ENCODE results near the gene HMG20B. TPM values are rescaled to one million over a fixed set of nuclear protein-coding genes. Genes with fewer than 3 reads are reported as not detected.

Gene HMG20B
- polyA plus RNA-seq, 1 donor from 2014 or later, result 22.6 TPM

DNA sequence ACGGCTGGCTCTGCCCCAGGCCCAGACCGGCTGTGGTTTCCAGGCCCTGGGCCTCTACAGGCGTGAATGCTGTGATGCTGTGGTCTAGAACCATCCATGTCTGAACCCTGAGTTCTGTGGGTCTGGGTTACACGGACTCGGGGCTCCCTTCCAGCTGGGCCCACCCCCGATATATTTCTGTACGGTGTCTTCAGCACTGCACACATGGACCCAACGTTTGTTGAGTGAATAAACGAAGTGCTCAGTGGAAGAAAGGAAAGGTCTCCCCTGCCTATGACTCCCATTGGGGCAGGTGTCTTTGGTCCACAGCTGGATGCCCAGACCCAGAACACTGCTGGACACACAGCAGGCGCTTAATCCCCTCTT is 27.1 kb upstream of the HMG20B start:
- no peaks in the 10 kb centered on the region for H3K36me3 ChIP-seq (ENCODE audit: insufficient read depth, low read length)
- H4K20me1 ChIP-seq (ENCODE audit: insufficient read depth), result no peaks in the 10 kb centered on the region
- H3K9ac ChIP-seq (ENCODE audit: low read length), result no peak overlapping the region
- H3K9me3 ChIP-seq (ENCODE audit: low read length), result no peaks in the 10 kb centered on the region
- TF ChIP-seq EP300 (conservative IDR thresholded peaks at IDR 0.05; ENCODE audit: poor library complexity, severe bottlenecking) (no peak), MXI1 (conservative IDR thresholded peaks at IDR 0.05; ENCODE audit: poor library complexity, severe bottlenecking) (no peak)
- H3F3A ChIP-seq (ENCODE audit: insufficient read depth, low read length, poor library complexity, severe bottlenecking), result no peaks in the 10 kb centered on the region
- no peak overlapping the region for H3K4me2 ChIP-seq (ENCODE audit: low read length)
- H3K79me2 ChIP-seq (replicated peaks; ENCODE audit: insufficient read depth, low read length), result no peaks in the 10 kb centered on the region
- H3K27me3 ChIP-seq (ENCODE audit: insufficient read depth, low read depth, low read length), result no peaks in the 10 kb centered on the region
- H3K27ac ChIP-seq (ENCODE audit: low read length), result no peak overlapping the region
- no peak overlapping the region for H3K4me3 ChIP-seq (ENCODE audit: low read length)
- H2AFZ ChIP-seq (ENCODE audit: low read depth, low read length), result no peak overlapping the region
- no peaks in the 10 kb centered on the region for H3K9me2 ChIP-seq (ENCODE audit: insufficient read depth, low read length)

DNA sequence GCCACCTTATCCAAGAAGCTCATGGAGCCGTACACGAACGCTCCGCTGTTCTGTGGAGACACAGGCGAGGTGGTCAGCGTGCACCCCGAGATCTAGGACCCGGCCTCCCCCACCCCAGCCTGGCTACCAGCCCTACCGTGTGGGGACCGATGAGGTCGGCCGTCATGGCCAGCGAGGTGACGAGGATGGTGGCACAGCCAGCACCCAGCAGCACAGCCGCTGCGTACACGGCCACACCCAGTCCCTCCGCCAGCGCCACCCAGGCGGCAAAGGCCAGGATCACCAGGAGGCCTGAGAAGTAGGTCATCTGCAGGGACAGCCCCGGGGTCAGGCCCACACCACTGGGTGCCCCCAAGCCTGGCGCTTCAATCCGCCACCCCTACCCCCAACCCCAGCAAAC is 26.6 kb upstream of the HMG20B start:
- H4K20me1 ChIP-seq (ENCODE audit: insufficient read depth), result no peaks in the 10 kb centered on the region
- no peak overlapping the region for H3K27ac ChIP-seq (ENCODE audit: low read length)
- H3F3A ChIP-seq (ENCODE audit: insufficient read depth, low read length, poor library complexity, severe bottlenecking), result no peaks in the 10 kb centered on the region
- H3K27me3 ChIP-seq (ENCODE audit: insufficient read depth, low read depth, low read length), result no peaks in the 10 kb centered on the region
- H3K9ac ChIP-seq (ENCODE audit: low read length), result no peak overlapping the region
- no peaks in the 10 kb centered on the region for H3K9me3 ChIP-seq (ENCODE audit: low read length)
- no peak overlapping the region for H2AFZ ChIP-seq (ENCODE audit: low read depth, low read length)
- H3K36me3 ChIP-seq (ENCODE audit: insufficient read depth, low read length), result no peaks in the 10 kb centered on the region
- H3K4me2 ChIP-seq (ENCODE audit: low read length), result no peak overlapping the region
- H3K79me2 ChIP-seq (replicated peaks; ENCODE audit: insufficient read depth, low read length), result no peaks in the 10 kb centered on the region
- no peaks in the 10 kb centered on the region for H3K9me2 ChIP-seq (ENCODE audit: insufficient read depth, low read length)
- no peak overlapping the region for H3K4me3 ChIP-seq (ENCODE audit: low read length)
- TF ChIP-seq EZH2 (IDR thresholded peaks at IDR 0.05; ENCODE audit: borderline replicate concordance, insufficient read depth, low read length, poor library complexity, severe bottlenecking), result no peak
- TF ChIP-seq SMC3 (conservative IDR thresholded peaks at IDR 0.05; ENCODE audit: poor library complexity), result no peak
- no peak for TF ChIP-seq MXI1 (conservative IDR thresholded peaks at IDR 0.05; ENCODE audit: poor library complexity, severe bottlenecking)
- no peak for TF ChIP-seq POLR2AphosphoS5 (IDR thresholded peaks at IDR 0.05)

DNA sequence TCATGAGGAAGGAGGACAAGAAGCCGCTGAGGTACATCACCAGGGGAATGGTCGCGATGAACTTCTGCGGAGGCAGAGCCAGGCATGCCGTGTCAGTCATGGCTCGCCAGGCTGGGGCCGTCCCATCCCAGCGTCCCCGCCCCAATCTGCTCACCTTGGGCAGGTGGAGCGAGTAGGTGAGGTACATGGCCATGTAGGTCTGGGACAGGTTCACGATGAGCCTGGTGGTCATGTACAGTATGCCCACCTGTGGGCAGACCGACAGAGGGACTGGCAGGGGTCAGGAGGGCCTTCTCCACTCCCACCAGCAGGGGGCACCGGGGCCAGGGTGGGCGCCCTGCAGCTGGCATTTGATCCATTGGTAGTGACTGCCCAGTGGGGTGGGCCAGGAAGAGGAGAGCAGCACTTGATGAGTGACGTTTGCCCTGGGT is 25.4 kb upstream of the HMG20B start:
- H3K79me2 ChIP-seq (replicated peaks; ENCODE audit: insufficient read depth, low read length), result no peaks in the 10 kb centered on the region
- TF ChIP-seq, protein P1, sequence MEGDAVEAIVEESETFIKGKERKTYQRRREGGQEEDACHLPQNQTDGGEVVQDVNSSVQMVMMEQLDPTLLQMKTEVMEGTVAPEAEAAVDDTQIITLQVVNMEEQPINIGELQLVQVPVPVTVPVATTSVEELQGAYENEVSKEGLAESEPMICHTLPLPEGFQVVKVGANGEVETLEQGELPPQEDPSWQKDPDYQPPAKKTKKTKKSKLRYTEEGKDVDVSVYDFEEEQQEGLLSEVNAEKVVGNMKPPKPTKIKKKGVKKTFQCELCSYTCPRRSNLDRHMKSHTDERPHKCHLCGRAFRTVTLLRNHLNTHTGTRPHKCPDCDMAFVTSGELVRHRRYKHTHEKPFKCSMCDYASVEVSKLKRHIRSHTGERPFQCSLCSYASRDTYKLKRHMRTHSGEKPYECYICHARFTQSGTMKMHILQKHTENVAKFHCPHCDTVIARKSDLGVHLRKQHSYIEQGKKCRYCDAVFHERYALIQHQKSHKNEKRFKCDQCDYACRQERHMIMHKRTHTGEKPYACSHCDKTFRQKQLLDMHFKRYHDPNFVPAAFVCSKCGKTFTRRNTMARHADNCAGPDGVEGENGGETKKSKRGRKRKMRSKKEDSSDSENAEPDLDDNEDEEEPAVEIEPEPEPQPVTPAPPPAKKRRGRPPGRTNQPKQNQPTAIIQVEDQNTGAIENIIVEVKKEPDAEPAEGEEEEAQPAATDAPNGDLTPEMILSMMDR (IDR thresholded peaks at IDR 0.05; ENCODE audit: poor library complexity, severe bottlenecking), result peak; percentile 35
- no peak for TF ChIP-seq SMC3 (conservative IDR thresholded peaks at IDR 0.05; ENCODE audit: poor library complexity)
- no peaks in the 10 kb centered on the region for H3K9me3 ChIP-seq (ENCODE audit: low read length)
- no peak overlapping the region for H3K9ac ChIP-seq (ENCODE audit: low read length)
- no peaks in the 10 kb centered on the region for H3K27me3 ChIP-seq (ENCODE audit: insufficient read depth, low read depth, low read length)
- H2AFZ ChIP-seq (ENCODE audit: low read depth, low read length), result no peak overlapping the region
- H3K27ac ChIP-seq (ENCODE audit: low read length), result no peak overlapping the region
- H3K36me3 ChIP-seq (ENCODE audit: insufficient read depth, low read length), result no peaks in the 10 kb centered on the region
- no peak overlapping the region for H3K4me2 ChIP-seq (ENCODE audit: low read length)
- no peaks in the 10 kb centered on the region for H3K9me2 ChIP-seq (ENCODE audit: insufficient read depth, low read length)
- no peaks in the 10 kb centered on the region for H3F3A ChIP-seq (ENCODE audit: insufficient read depth, low read length, poor library complexity, severe bottlenecking)
- no peaks in the 10 kb centered on the region for H4K20me1 ChIP-seq (ENCODE audit: insufficient read depth)
- H3K4me3 ChIP-seq (ENCODE audit: low read length), result no peak overlapping the region

DNA sequence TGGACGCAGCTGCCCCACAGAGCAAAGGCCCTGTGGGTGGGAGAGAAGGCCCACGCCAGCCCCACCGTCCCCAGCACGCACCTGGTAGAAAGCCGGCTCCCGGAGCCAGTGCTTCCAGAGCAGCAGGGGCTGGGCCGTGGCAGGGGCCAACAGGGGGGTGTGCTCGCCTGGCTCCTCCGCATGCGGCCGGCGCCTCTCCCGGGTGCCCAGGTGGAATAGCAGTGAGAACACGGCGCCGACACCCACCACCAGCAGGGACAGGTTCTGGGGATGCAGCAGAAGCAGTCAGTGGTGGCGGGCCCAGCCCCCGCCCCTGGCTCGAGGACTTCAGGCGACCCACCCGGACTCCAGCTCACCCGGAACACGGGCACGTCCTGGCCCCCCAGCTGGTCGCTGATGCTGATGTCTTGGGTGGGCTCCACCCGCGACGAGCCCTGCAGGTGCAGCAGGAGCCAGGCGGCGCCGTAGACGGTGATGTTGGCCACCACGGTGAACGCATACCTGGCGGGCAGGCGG is 24.9 kb upstream of the HMG20B start:
- no peaks in the 10 kb centered on the region for H3K79me2 ChIP-seq (replicated peaks; ENCODE audit: insufficient read depth, low read length)

More for the DNA sequence above, 24.9 kb upstream of the HMG20B start:
- Histone ChIP-seq H3K9ac (ENCODE audit: low read length) (no peak overlapping the region), H3K27me3 (ENCODE audit: insufficient read depth, low read depth, low read length) (no peaks in the 10 kb centered on the region), H3F3A (ENCODE audit: insufficient read depth, low read length, poor library complexity, severe bottlenecking) (no peaks in the 10 kb centered on the region), H2AFZ (ENCODE audit: low read depth, low read length) (no peak overlapping the region), H3K9me2 (ENCODE audit: insufficient read depth, low read length) (no peaks in the 10 kb centered on the region), H3K36me3 (ENCODE audit: insufficient read depth, low read length) (no peaks in the 10 kb centered on the region), H4K20me1 (ENCODE audit: insufficient read depth) (no peaks in the 10 kb centered on the region), H3K9me3 (ENCODE audit: low read length) (no peaks in the 10 kb centered on the region), H3K4me3 (ENCODE audit: low read length) (no peak overlapping the region), H3K4me2 (ENCODE audit: low read length) (no peak overlapping the region), H3K27ac (ENCODE audit: low read length) (no peak overlapping the region)
- TF ChIP-seq TAF1 (IDR thresholded peaks at IDR 0.05; ENCODE audit: low read depth), result no peak
- TF ChIP-seq EZH2 (IDR thresholded peaks at IDR 0.05; ENCODE audit: borderline replicate concordance, insufficient read depth, low read length, poor library complexity, severe bottlenecking), result no peak
- TF ChIP-seq SMC3 (conservative IDR thresholded peaks at IDR 0.05; ENCODE audit: poor library complexity), result no peak
- no peak for TF ChIP-seq POLR2AphosphoS5 (IDR thresholded peaks at IDR 0.05)
- TF ChIP-seq EP300 (conservative IDR thresholded peaks at IDR 0.05; ENCODE audit: poor library complexity, severe bottlenecking), result no peak
- no peak for TF ChIP-seq RAD21 (conservative IDR thresholded peaks at IDR 0.05)
- no peak for TF ChIP-seq MXI1 (conservative IDR thresholded peaks at IDR 0.05; ENCODE audit: poor library complexity, severe bottlenecking)
- TF ChIP-seq, protein P2, sequence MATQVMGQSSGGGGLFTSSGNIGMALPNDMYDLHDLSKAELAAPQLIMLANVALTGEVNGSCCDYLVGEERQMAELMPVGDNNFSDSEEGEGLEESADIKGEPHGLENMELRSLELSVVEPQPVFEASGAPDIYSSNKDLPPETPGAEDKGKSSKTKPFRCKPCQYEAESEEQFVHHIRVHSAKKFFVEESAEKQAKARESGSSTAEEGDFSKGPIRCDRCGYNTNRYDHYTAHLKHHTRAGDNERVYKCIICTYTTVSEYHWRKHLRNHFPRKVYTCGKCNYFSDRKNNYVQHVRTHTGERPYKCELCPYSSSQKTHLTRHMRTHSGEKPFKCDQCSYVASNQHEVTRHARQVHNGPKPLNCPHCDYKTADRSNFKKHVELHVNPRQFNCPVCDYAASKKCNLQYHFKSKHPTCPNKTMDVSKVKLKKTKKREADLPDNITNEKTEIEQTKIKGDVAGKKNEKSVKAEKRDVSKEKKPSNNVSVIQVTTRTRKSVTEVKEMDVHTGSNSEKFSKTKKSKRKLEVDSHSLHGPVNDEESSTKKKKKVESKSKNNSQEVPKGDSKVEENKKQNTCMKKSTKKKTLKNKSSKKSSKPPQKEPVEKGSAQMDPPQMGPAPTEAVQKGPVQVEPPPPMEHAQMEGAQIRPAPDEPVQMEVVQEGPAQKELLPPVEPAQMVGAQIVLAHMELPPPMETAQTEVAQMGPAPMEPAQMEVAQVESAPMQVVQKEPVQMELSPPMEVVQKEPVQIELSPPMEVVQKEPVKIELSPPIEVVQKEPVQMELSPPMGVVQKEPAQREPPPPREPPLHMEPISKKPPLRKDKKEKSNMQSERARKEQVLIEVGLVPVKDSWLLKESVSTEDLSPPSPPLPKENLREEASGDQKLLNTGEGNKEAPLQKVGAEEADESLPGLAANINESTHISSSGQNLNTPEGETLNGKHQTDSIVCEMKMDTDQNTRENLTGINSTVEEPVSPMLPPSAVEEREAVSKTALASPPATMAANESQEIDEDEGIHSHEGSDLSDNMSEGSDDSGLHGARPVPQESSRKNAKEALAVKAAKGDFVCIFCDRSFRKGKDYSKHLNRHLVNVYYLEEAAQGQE (IDR thresholded peaks at IDR 0.05; ENCODE audit: borderline replicate concordance), result no peak
- TF ChIP-seq, protein P1 (IDR thresholded peaks at IDR 0.05; ENCODE audit: poor library complexity, severe bottlenecking), result no peak
